Fibroblast of lung (primary cell): ENCODE results near the gene CACNB1. TPM values are rescaled to one million over a fixed set of nuclear protein-coding genes. Genes with fewer than 3 reads are reported as not detected.

Experiments used
- DNase-seq, 2 donors: peaks; one replicate each; pipeline versions ENCODE4 v3.0.0 to v3.0.0-alpha.2; 2010; ENCODE audit warnings: low read depth in 2 of 2
- H2AFZ ChIP-seq: 2 replicates; pipeline ENCODE4 v1.5.1; 2012; ENCODE audit warnings: low read length, control low read depth, inconsistent platforms
- H3K27ac ChIP-seq: 2 replicates; pipeline ENCODE4 v1.5.1; 2011; ENCODE audit warnings: low read length, control low read depth; ENCODE audit not compliant: insufficient read depth
- H3K27me3 ChIP-seq: 2 replicates; pipeline ENCODE4 v1.5.1; 2011; ENCODE audit warnings: mild to moderate bottlenecking, low read length; ENCODE audit not compliant: control insufficient read depth, insufficient read depth
- H3K36me3 ChIP-seq: 2 replicates; pipeline ENCODE4 v1.5.1; 2011; ENCODE audit warnings: low read length; ENCODE audit not compliant: control insufficient read depth, insufficient read depth
- H3K4me1 ChIP-seq: 2 replicates; pipeline ENCODE4 v1.5.1; 2011; ENCODE audit warnings: low read length; ENCODE audit not compliant: control insufficient read depth, insufficient read depth; ENCODE audit errors: extremely low read depth
- H3K4me2 ChIP-seq: 2 replicates; pipeline ENCODE4 v1.5.1; 2011; ENCODE audit warnings: low read length, control low read depth; ENCODE audit not compliant: insufficient read depth; ENCODE audit errors: extremely low read depth
- H3K4me3 ChIP-seq, 4 experiments: fragments of 200-600 bp in 1 of 4; sonication (generic) in 1 of 4; replicated peaks in 1 of 4; 2 replicates each; pipeline ENCODE4 v1.5.1; 2011 to 2016; ENCODE audit warnings: low read length in 4 of 4, low read depth in 3 of 4, mild to moderate bottlenecking in 3 of 4, control low read depth in 2 of 4, inconsistent platforms in 1 of 4, mixed read lengths in 1 of 4; ENCODE audit not compliant: insufficient read depth in 1 of 4; ENCODE audit errors: control extremely low read depth in 1 of 4
- H3K79me2 ChIP-seq: 2 replicates; pipeline ENCODE4 v1.5.1; 2012; ENCODE audit warnings: mild to moderate bottlenecking, low read length, inconsistent platforms; ENCODE audit not compliant: control insufficient read depth, insufficient read depth
- H3K9ac ChIP-seq: 2 replicates; pipeline ENCODE4 v1.5.1; 2011; ENCODE audit warnings: mild to moderate bottlenecking, low read length, control low read depth; ENCODE audit not compliant: insufficient read depth
- H3K9me3 ChIP-seq: 2 replicates; pipeline ENCODE4 v1.5.1; 2012; ENCODE audit warnings: low read depth, low read length; ENCODE audit not compliant: control insufficient read depth, insufficient read depth
- H4K20me1 ChIP-seq: 2 replicates; pipeline ENCODE4 v1.5.1; 2011; ENCODE audit warnings: low read length; ENCODE audit not compliant: control insufficient read depth, insufficient read depth; ENCODE audit errors: extremely low read depth
- EZH2 ChIP-seq: IDR thresholded peaks from 2 replicates; pipeline ENCODE4 v1.5.1; 2012; ENCODE audit warnings: low read length, control low read depth, mild to moderate bottlenecking; ENCODE audit errors: missing control alignments
- polyA plus RNA-seq, 2 donors: library from polyadenylated mRNA; depleted of rRNA in 1 of 2; stranded (reverse) in 1 of 2; unstranded in 1 of 2; fragments of >200 nt; gene quantifications; 2 replicates each; pipeline ENCODE4 v1.2.1, GENCODE V29; 2011 to 2012; ENCODE audit warnings: missing spikeins in 1 of 2
- total RNA-seq: library from RNA; depleted of rRNA; stranded (reverse); fragments of >200 nt; gene quantifications from 2 replicates; pipeline ENCODE4 v1.2.1, GENCODE V29; 2014
- TF ChIP-seq, protein P1 (sequence below), 2 donors: IDR thresholded peaks in 1 of 2; conservative IDR thresholded peaks in 1 of 2; 1 replicate in 1 of 2; 2 replicates in 1 of 2; pipeline ENCODE4 v1.5.1; 2011 to 2012; ENCODE audit warnings: low read length in 2 of 2, control low read depth in 1 of 2, inconsistent platforms in 1 of 2, low read depth in 1 of 2, mild to moderate bottlenecking in 1 of 2

Gene CACNB1
- total and polyA plus RNA-seq, 2 donors (not counting 1 experiment from before 2014, with no cell fraction given) = 5.7 to 5.9 TPM

DNA sequence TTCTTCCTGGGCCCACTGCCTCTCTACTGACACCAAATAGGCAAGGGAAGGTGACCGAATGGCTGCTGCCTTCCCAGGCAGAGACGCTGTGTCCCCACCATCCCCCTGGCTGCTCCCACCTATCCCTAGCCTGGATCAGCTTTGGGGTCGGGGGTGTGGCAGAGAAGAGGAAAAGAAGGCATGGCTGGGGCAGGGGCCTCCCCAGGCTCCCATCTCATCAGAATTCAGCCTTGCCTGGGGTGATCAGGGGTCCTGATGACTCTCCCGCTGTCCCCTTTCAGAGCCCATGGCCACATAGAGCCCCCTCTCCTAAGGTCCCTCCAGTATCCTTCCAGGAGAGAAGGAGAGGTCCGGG lies 46.7 kb downstream of the CACNB1 start:
- no peak overlapping the region for H3K4me2 ChIP-seq

DNA sequence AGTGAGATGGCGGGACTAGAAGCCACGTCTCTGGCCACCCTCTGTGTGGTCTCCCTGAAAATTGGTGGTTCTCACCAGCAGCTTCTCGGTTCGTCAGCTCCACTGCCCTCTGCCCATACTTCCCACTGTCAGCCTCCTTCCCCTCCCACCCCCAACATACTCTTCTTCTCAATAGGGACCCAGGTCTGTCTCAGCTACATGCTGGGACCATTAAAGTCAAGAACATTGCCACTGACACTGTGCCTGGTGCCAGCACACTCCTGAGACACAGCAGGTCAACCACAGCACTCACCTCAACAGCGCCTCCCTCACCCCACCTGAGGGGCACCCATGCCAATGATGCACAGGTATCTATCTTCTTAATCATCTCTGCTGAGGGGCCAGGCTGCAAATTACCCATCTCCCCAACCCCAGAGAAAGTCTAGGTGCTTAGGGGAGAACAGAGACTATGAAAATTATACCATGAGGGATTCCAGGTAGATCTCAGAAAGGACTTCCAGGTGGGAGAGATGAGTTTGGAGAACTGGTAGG lies 47.3 kb downstream of the CACNB1 start:
- no peak overlapping the region for H3K27ac ChIP-seq
- no peak for DNase-seq
- H3K79me2 ChIP-seq = no peaks in the 10 kb centered on the region
- no peak overlapping the region for H3K9ac ChIP-seq
- H3K9me3 ChIP-seq = no peaks in the 10 kb centered on the region
- peaks cover 9% of the 10 kb centered on the region for H3K27me3 ChIP-seq
- no peaks in the 10 kb centered on the region for H3K4me1 ChIP-seq
- H3K36me3 ChIP-seq = no peaks in the 10 kb centered on the region
- H3K4me2 ChIP-seq = no peak overlapping the region
- TF ChIP-seq EZH2 = no peak
- TF ChIP-seq, protein P1, sequence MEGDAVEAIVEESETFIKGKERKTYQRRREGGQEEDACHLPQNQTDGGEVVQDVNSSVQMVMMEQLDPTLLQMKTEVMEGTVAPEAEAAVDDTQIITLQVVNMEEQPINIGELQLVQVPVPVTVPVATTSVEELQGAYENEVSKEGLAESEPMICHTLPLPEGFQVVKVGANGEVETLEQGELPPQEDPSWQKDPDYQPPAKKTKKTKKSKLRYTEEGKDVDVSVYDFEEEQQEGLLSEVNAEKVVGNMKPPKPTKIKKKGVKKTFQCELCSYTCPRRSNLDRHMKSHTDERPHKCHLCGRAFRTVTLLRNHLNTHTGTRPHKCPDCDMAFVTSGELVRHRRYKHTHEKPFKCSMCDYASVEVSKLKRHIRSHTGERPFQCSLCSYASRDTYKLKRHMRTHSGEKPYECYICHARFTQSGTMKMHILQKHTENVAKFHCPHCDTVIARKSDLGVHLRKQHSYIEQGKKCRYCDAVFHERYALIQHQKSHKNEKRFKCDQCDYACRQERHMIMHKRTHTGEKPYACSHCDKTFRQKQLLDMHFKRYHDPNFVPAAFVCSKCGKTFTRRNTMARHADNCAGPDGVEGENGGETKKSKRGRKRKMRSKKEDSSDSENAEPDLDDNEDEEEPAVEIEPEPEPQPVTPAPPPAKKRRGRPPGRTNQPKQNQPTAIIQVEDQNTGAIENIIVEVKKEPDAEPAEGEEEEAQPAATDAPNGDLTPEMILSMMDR (conservative IDR thresholded peaks at IDR 0.05 in 1 of 2, IDR thresholded peaks at IDR 0.05 in 1 of 2; ENCODE audit: low read depth in 1 of 2, low read length in 2 of 2) = no peak
- no peaks in the 10 kb centered on the region for H4K20me1 ChIP-seq
- H2AFZ ChIP-seq = no peak overlapping the region
- H3K4me3 ChIP-seq = peak overlapping the region in 1 of 4 experiments; percentile 54

More for the DNA sequence above, 46.7 kb downstream of the CACNB1 start:
- Histone ChIP-seq H3K4me1 (no peaks in the 10 kb centered on the region), H2AFZ (no peak overlapping the region), H3K27me3 (peaks cover 9% of the 10 kb centered on the region), H3K79me2 (no peaks in the 10 kb centered on the region), H3K27ac (no peak overlapping the region), H3K36me3 (no peaks in the 10 kb centered on the region), H3K4me3 (peak overlapping the region in 1 of 4 experiments; percentile 54), H3K9ac (no peak overlapping the region), H4K20me1 (no peaks in the 10 kb centered on the region), H3K9me3 (no peaks in the 10 kb centered on the region)
- peak; percentile 48 for TF ChIP-seq EZH2
- TF ChIP-seq, protein P1 (conservative IDR thresholded peaks at IDR 0.05 in 1 of 2, IDR thresholded peaks at IDR 0.05 in 1 of 2; ENCODE audit: low read depth in 1 of 2, low read length in 2 of 2) = no peak
- no peak for DNase-seq

DNA sequence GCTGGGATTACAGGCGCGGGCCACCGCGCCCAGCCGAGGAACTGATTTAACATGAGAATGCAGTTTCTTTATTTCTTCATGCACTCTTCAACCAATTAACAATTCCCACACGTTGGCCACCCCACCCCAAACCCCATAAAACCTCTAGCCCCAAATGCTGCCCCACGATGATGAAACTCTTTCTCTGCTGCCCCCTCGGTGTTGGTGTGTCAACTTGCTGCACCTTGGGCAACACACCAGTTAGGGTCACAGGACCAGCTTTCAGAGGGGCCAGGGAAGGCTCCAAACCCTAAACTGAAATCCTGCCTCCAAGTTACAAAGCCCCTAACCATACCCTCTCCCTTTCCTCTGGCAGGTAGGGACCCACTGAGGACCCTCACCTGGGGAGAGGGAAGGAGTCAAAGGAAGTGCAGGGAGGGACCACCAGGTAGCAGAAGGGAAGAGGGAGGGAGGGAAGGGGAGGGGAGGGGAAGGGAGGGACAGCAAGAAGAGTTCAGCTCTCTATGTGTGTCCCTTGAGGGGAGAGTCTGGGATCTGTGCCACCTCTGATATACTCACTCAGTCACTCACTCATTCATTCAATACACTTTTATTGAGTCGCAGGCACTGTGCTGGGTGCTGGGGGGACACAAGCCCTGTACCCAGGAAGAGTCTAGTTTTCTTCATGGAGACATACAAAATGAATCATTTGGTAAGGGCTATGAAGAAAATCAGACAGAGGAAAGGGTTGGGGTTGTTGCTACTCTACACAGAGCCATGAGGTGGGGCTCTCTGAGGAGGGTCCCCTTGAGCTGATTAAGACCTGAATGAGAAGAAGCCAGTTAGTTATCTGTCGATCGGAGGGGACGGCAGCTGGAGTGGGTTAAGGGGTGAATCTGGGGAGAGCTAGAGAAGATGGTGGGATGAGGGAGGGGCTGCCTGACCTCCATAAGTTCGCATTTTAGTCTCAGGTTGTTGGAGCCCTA lies 50.0 kb downstream of the CACNB1 start:
- peaks cover 12% of the 10 kb centered on the region for H3K4me1 ChIP-seq
- no peak overlapping the region for H2AFZ ChIP-seq
- H3K27me3 ChIP-seq = peaks cover 9% of the 10 kb centered on the region
- no peaks in the 10 kb centered on the region for H3K79me2 ChIP-seq
- TF ChIP-seq, protein P1 (conservative IDR thresholded peaks at IDR 0.05 in 1 of 2, IDR thresholded peaks at IDR 0.05 in 1 of 2; ENCODE audit: low read depth in 1 of 2, low read length in 2 of 2) = no peak
- no peak for TF ChIP-seq EZH2
- H3K36me3 ChIP-seq = no peaks in the 10 kb centered on the region
- no peak overlapping the region for H3K4me3 ChIP-seq
- H3K9me3 ChIP-seq = no peaks in the 10 kb centered on the region
- no peak overlapping the region for H3K9ac ChIP-seq
- no peak for DNase-seq
- H3K4me2 ChIP-seq = no peak overlapping the region
- no peaks in the 10 kb centered on the region for H4K20me1 ChIP-seq
- H3K27ac ChIP-seq = no peak overlapping the region
